A549 treated with Hydrocortisone at 1 μM for 4 hours (cell line): Measurements from ENCODE around the gene POLR2A. TPM values are rescaled to one million over a fixed set of nuclear protein-coding genes. Genes with fewer than 3 reads are reported as not detected.

Source experiments
- total RNA-seq: library from RNA; stranded (reverse); fragments of 200-300 nt; extraction: Qiagen RNA extraction; gene quantifications from 5 replicates; pipeline ENCODE4 v1.2.3, GENCODE V29; 2022

Gene POLR2A
- total RNA-seq: 70.3 to 86.1 TPM (median 78.6 TPM) in 5 replicates

DNA sequence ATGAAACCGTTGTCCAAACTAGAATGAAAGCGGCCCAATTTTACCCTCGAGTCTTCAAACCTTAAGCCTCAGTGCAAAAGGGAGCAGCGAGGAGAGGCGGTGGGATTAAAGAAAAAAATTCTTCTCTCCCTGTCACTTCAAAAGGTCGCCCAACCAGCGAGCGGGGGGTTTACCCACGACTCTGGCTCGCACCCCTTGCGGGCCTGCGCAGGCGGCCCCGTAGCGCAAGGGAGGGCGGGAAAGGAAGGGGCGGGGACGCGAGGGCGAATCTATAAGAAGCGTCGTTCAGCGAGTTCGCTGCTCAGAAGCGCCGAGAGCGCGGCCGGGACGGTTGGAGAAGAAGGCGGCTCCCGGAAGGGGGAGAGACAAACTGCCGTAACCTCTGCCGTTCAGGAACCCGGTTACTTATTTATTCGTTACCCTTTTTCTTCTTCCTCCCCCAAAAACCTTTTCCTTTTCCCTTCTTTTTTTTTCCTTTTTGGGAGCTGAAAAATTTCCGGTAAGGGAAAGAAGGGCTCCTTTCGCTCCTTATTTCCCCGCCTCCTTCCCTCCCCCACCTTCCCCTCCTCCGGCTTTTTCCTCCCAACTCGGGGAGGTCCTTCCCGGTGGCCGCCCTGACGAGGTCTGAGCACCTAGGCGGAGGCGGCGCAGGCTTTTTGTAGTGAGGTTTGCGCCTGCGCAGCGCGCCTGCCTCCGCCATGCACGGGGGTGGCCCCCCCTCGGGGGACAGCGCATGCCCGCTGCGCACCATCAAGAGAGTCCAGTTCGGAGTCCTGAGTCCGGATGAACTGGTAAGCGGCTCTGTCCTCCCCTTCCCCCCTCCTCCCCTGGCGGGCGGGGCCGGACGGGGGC lies at the start of gene POLR2A:
TSS of gene POLR2A (plus strand) at position 300 of the 852 bp plus-strand sequence.

DNA sequence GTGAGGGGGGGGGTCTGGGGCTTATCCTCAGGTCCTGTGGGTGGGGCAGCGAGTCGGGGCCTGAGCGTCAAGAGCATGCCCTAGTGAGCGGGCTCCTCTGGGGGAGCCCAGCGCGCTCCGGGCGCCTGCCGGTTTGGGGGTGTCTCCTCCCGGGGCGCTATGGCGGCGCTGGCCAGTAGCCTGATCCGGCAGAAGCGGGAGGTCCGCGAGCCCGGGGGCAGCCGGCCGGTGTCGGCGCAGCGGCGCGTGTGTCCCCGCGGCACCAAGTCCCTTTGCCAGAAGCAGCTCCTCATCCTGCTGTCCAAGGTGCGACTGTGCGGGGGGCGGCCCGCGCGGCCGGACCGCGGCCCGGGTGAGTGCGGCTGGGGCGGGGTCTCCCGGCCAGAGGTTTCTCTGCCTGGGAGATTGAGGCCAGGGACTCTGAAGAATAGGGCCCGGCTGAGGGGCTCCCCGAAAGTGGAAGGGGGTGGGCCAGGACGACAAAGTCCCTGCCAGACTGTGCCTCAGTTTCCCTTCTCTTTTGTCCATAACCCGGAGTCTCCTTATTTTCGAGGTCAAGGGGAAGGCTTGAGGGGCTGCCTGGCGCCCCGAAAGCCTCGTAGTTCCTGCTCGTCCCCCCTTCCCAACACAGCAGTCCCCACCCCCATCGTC lies 44.6 kb upstream of the POLR2A start, which contains the start of gene FGF11:
TSS of gene FGF11 (plus strand) at position 51 of the 651 bp plus-strand sequence. CDS start at position 160, 109 bp downstream.

DNA sequence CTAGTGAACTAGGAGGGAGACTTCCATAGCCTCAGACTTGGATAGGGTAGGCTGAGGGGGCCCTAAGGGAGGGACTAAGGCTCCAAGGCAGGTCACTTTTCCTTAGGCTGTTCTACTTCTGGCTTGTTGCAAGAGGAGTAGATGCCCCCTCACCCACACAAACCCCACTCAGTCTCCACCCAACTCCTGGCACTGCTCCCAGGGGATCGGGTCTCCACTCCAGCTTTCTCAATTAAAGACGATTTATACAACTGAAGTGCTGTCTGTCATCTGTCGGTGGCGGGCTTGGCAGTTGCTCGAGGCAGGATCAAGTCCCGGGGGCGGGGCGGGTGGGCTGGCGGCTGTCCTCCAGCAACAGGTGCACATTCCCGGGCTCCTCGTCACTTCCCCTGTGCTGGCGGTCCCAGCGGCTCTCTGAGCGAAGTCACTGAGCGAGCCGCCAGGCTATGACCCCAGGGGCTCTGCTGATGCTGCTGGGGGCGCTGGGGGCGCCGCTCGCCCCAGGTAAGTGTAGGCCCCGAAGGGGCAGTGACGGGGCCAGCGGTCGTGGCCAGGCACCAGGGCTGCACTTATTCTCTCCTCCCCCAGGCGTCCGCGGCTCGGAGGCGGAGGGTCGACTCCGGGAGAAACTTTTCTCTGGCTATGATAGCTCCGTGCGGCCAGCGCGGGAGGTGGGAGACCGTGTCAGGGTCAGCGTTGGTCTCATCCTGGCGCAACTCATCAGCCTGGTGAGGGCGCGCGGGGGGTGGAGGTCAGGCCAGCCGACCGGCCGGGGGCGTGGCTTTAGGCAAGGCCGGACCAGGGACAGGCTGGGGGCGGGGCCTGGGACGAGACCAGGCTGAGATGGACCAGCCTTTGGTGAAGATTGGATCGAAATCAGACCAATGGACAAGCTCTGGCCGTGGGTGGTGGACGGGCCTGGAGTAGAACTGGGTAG lies 39.2 kb upstream of the POLR2A start, which contains the start of gene CHRNB1:
TSS of gene CHRNB1 (plus strand) at position 380 of the 937 bp plus-strand sequence. CDS start at position 447, 67 bp downstream.

DNA sequence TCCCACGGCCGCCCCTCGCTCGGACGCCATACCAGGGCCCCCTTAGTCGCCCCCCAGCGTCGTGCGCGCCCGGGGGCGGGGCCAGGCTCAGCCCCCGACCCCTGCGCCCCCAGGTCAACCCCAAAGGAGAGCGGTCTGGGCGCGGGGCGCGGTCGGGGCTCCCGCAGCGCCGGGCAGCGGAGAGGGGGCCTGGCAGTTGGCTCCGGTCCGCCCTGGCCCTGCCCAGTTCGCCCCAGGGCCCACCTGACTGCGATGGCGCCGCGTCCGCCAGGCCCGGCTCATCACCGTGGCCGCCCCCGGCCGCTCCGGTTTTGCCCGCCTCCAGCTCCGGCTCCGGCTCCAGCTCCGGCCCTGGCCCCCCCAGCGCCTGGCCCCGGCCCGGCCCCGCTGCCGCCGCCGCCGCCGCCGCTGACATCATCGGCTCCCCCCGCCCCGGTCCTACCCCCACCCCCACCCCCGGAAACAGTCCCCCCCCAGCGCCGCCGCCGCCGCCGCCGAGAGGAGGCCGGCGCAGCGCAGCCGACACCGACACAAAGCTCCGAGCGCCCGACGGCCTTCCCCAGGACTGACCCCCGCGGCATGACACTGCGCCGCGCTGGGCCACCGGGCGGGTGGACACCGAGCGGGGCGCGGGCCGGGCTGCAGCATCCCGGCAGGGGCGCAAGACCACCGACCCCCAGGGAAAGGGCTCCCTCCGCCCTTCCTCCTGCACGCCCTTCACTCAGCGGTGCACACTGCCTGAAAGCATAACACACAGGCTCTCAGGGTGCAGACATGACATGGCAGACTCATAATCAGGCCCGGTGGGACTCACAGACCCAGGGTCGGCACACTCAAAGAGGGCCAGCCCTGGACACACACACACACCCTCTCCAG lies 4.7 kb upstream of the POLR2A start, which contains the start of gene ZBTB4:
TSS of gene ZBTB4 (minus strand) at position 419 of the 876 bp plus-strand sequence. CDS start 12,830 bp downstream, outside the sequence.

DNA sequence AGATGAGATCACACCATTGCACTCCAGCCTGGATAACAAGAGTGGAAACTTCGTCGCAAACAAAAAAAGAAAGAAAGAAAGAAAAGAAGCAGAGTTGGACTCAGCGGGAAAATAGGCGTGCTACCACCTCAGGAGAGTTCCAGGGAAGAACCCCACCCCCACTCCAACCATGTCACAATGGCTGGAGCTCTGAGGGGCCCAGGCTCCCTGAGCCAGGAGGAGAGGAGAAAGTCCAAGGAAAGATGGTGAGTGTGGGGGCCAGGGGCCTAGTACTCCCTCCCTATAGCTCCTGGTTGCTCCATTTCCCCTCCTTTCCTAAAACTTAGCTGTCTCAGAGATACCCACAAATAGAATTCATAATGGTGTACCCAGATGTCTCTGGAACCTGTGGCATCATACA lies 2.9 kb upstream of the POLR2A start, which contains the start of gene SLC35G6:
TSS of gene SLC35G6 (plus strand) at position 172 of the 400 bp plus-strand sequence. CDS start at position 243, 71 bp downstream.

DNA sequence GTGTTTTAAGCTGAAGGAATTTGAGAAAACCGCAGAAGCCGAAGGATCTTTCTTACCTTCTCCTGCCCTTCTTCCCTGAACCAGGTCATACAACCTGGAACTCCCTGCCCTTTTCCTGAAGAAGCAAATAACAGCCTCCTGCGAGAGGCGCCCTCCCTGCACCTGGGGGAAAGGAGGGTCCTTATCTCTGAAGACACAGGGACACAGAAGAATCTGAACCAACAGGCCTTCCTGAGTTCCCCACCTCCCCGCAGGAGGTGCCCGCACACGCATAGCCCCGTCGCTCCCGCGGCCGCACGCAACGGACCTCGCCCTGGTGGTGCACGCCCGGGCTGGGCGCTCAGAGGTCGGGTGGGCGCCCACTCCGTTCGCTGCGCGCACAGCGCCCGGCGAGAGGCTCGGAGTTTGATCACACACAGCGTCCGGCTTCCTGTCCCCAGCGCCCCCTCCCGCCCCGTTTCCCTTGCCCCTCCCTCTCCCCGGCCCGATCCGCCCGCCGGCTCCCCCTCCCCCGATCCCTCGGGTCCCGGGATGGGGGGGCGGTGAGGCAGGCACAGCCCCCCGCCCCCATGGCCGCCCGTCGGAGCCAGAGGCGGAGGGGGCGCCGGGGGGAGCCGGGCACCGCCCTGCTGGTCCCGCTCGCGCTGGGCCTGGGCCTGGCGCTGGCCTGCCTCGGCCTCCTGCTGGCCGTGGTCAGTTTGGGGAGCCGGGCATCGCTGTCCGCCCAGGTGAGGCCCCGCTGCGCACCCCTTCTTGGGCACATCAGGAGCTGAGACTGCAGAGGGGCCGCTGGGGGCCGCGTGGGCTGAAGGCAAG lies 64.6 kb downstream of the POLR2A start, which contains the start of gene TNFSF12:
TSS of gene TNFSF12 (plus strand) at position 474 of the 816 bp plus-strand sequence. CDS start at position 570, 96 bp downstream.

Other genes starting within 250 kb of the POLR2A start
- gene DVL2, start 249.8 kb upstream of the POLR2A start, total RNA-seq: 37.0 to 41.9 TPM (median 40.1 TPM) in 5 replicates
- gene PHF23, start 244.9 kb upstream of the POLR2A start, total RNA-seq: 89.8 to 111 TPM (median 96.3 TPM) in 5 replicates
- gene GABARAP, start 241.9 kb upstream of the POLR2A start, total RNA-seq: 685 to 777 TPM (median 698 TPM) in 5 replicates
- gene CTDNEP1, start 232.6 kb upstream of the POLR2A start, total RNA-seq: 222 to 242 TPM (median 228 TPM) in 5 replicates
- 125 to 155 TPM (median 140 TPM) in 5 replicates for gene ELP5, start 232.2 kb upstream of the POLR2A start, total RNA-seq
- 2.2 to 3.7 TPM (median 2.6 TPM) in 5 replicates for gene CLDN7, start 221.9 kb upstream of the POLR2A start, total RNA-seq
- 0.39 to 0.59 TPM (median 0.50 TPM) in 5 replicates for gene SLC2A4, start 202.6 kb upstream of the POLR2A start, total RNA-seq
- 0.43 to 0.55 TPM (median 0.44 TPM) in 5 replicates for gene YBX2, start 189.7 kb upstream of the POLR2A start, total RNA-seq
- gene EIF5A, start 176.7 kb upstream of the POLR2A start, total RNA-seq: 1,618 to 1,808 TPM (median 1,704 TPM) in 5 replicates
- gene GPS2, start 169.0 kb upstream of the POLR2A start, total RNA-seq: 73.9 to 101 TPM (median 95.3 TPM) in 5 replicates
- gene NEURL4, start 155.0 kb upstream of the POLR2A start, total RNA-seq: 26.4 to 30.2 TPM (median 28.4 TPM) in 5 replicates
- 1.2 to 3.9 TPM (median 3.1 TPM) in 5 replicates for gene ACAP1, start 147.8 kb upstream of the POLR2A start, total RNA-seq
- gene KCTD11, start 132.2 kb upstream of the POLR2A start, total RNA-seq: 10.5 to 13.8 TPM (median 12.9 TPM) in 5 replicates
- gene TMEM95, start 129.2 kb upstream of the POLR2A start, total RNA-seq: not detected in 5 replicates
- gene TNK1, start 103.3 kb upstream of the POLR2A start, total RNA-seq: 1.4 to 2.1 TPM (median 1.7 TPM) in 5 replicates
- 38.8 to 44.7 TPM (median 42.7 TPM) in 5 replicates for gene PLSCR3, start 89.8 kb upstream of the POLR2A start, total RNA-seq
- 171 to 224 TPM (median 215 TPM) in 5 replicates for gene TMEM256, start 80.3 kb upstream of the POLR2A start, total RNA-seq
- gene NLGN2, start 76.5 kb upstream of the POLR2A start, total RNA-seq: 12.7 to 19.0 TPM (median 15.5 TPM) in 5 replicates
- gene SPEM1, start 64.0 kb upstream of the POLR2A start, total RNA-seq: 0.08 to 0.13 TPM in 2 of 5 replicates, not detected in the others
- not detected in 5 replicates for gene SPEM2, start 58.8 kb upstream of the POLR2A start, total RNA-seq
- gene SPEM3, start 55.5 kb upstream of the POLR2A start, total RNA-seq: 0.02 to 0.03 TPM in 2 of 5 replicates, not detected in the others
- 10.1 to 14.8 TPM (median 13.3 TPM) in 5 replicates for gene TMEM102, start 48.9 kb upstream of the POLR2A start, total RNA-seq
- gene FGF11, start 44.9 kb upstream of the POLR2A start, total RNA-seq: 0.93 to 1.1 TPM (median 1.0 TPM) in 5 replicates
- 7.0 to 11.7 TPM (median 9.1 TPM) in 5 replicates for gene CHRNB1, start 39.3 kb upstream of the POLR2A start, total RNA-seq
- 20.4 to 26.9 TPM (median 24.8 TPM) in 5 replicates for gene ZBTB4, start 4.7 kb upstream of the POLR2A start, total RNA-seq
- not detected in 5 replicates for gene SLC35G6, start 2.9 kb upstream of the POLR2A start, total RNA-seq
- 9.9 to 13.2 TPM (median 11.0 TPM) in 5 replicates for gene TNFSF12, start 64.7 kb downstream of the POLR2A start, total RNA-seq
- 0.78 to 1.1 TPM (median 0.91 TPM) in 5 replicates for gene TNFSF13, start 74.4 kb downstream of the POLR2A start, total RNA-seq
- gene SENP3, start 77.6 kb downstream of the POLR2A start, total RNA-seq: 88.8 to 103 TPM (median 95.8 TPM) in 5 replicates
- gene CD68, start 95.3 kb downstream of the POLR2A start, total RNA-seq: 25.7 to 33.1 TPM (median 28.3 TPM) in 5 replicates
- gene MPDU1, start 99.5 kb downstream of the POLR2A start, total RNA-seq: 109 to 162 TPM (median 117 TPM) in 5 replicates
- gene SOX15, start 105.7 kb downstream of the POLR2A start, total RNA-seq: 0.16 to 0.36 TPM (median 0.25 TPM) in 5 replicates
- gene FXR2, start 130.5 kb downstream of the POLR2A start, total RNA-seq: 52.5 to 56.7 TPM (median 54.4 TPM) in 5 replicates
- 60.0 to 88.9 TPM (median 79.2 TPM) in 5 replicates for gene SAT2, start 143.5 kb downstream of the POLR2A start, total RNA-seq
- 0.35 to 0.85 TPM (median 0.60 TPM) in 5 replicates for gene SHBG, start 145.8 kb downstream of the POLR2A start, total RNA-seq
- gene ATP1B2, start 166.6 kb downstream of the POLR2A start, total RNA-seq: 0.15 to 0.37 TPM (median 0.27 TPM) in 5 replicates
- 42.4 to 47.4 TPM (median 42.4 TPM) in 5 replicates for gene TP53, start 203.1 kb downstream of the POLR2A start, total RNA-seq
- gene WRAP53, start 204.1 kb downstream of the POLR2A start, total RNA-seq: 33.5 to 44.7 TPM (median 38.0 TPM) in 5 replicates
- 1.1 to 1.4 TPM (median 1.3 TPM) in 5 replicates for gene EFNB3, start 220.8 kb downstream of the POLR2A start, total RNA-seq
- 0.01 to 0.08 TPM (median 0.02 TPM) in 5 replicates for gene DNAH2, start 233.4 kb downstream of the POLR2A start, total RNA-seq